C4-2B (cell line): ENCODE measurements around the gene RPRD1B.

ENCODE experiments used
- ZFX ChIP-seq: fragments of 450-650 bp; IDR thresholded peaks from 2 replicates; pipeline ENCODE4 v1.6.1; 2017
- TF ChIP-seq, protein P1 (sequence below): fragments of 450-650 bp; conservative IDR thresholded peaks from 2 replicates; pipeline ENCODE4 v1.5.1; 2017; ENCODE audit warnings: mild to moderate bottlenecking

DNA sequence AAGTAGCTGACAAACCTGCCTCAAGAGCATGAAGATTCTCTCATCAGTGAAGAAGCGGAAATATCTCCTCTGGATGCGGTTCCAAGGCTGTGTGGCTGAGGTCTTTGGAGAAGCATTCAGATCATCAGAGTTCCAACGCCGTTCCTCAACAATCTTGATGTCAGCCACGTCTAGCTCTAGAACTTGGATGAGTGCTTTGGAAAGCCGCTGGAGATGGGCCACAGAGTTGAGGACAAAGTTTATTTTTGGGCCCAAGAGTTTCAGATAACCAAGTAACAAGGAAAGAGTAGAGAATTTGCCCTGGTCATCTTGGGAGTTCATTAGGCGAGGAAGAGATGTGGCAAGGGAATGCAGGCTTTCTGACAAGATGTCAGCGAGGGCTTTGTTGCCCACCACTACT lies 21.2 kb upstream of the RPRD1B start:
- TF ChIP-seq, protein P1, sequence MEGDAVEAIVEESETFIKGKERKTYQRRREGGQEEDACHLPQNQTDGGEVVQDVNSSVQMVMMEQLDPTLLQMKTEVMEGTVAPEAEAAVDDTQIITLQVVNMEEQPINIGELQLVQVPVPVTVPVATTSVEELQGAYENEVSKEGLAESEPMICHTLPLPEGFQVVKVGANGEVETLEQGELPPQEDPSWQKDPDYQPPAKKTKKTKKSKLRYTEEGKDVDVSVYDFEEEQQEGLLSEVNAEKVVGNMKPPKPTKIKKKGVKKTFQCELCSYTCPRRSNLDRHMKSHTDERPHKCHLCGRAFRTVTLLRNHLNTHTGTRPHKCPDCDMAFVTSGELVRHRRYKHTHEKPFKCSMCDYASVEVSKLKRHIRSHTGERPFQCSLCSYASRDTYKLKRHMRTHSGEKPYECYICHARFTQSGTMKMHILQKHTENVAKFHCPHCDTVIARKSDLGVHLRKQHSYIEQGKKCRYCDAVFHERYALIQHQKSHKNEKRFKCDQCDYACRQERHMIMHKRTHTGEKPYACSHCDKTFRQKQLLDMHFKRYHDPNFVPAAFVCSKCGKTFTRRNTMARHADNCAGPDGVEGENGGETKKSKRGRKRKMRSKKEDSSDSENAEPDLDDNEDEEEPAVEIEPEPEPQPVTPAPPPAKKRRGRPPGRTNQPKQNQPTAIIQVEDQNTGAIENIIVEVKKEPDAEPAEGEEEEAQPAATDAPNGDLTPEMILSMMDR = no peak
- TF ChIP-seq ZFX = no peak
